ENCODE results near the gene NTHL1.

Gene NTHL1

DNA sequence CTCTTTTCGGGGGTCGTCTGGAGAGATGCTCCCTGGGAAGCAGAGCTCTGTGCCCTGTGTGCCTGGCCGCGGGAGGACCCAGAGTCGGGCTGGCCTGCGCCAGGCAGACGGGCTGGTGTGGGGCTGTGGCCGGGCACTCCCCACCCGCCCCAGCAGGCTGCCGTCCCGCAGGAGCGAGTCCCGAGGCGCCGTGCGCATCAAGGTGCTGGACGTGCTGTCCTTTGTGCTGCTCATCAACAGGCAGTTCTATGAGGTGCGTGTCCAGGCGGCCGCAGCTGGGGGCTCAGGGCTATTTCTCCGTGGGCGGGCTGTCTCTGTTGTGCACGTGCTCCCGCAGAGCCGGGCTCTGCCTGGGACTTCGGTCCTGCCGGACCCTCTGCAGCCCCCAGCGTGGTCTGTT, 15.2 kb upstream of the NTHL1 start:
- DNase-seq, result no peak

DNA sequence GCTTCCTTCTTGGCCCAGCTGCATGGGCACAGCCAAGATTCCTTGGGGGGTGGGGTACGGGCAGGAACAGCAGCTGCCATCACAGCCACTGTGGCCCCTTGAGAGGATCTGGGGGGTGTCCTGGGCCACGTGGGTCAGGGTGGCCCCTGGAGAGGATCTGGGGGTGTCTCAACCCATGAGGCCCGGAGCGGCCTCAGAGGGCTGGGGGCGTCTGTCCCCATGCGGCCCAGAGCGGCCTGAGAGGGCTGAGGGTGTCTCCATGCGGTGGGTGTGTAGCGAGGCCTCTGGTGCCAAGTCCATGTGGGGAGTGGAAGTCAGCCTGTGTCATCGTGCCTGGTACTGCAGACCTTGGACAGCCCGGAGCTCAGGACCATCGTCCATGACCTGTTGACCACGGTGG, 13.9 kb upstream of the NTHL1 start:
- no peak for DNase-seq

DNA sequence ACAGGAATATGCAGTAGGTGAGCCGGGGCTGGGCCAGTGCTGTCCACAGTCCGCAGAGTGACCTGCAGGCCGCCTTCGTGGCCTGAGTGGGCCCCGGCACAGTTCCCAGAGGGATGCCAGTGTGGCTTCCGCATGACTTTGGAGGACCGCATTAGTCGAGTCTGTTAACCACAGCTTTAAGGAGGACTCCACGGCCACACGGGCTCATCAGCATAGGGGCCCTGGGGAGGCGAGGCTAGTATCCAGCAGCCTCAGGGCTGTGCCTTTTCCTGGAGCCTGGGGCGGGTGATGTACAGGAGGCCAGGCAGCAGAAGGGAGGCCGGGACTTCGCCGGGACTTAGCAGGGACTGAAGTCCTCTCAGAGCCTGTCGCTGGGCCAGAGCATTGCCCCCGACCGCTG, 13.4 kb upstream of the NTHL1 start:
- DNase-seq, result no peak

DNA sequence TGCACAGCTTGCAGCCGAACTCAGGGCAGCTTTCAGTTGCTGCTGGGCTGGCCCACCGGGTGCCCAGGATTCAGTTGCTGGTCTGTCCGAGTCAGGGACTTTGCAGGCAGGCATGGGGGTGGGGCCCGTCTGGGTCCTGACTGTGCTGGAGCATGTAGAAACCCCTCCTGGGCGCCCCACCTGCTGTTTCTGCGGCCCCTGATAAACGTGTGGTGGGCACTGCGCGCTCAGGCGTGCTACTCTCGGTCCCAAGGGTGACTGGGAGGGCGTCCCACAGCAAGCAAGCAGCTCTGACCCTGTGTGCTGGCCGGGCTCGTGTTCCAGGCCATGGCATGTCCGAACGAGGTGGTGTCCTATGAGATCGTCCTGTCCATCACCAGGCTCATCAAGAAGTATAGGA, 12.7 kb upstream of the NTHL1 start:
- no peak for DNase-seq

- no peak for DNase-seq
Measured at GRCh38 chr16:2058872-2059271, 11.2 kb upstream of the NTHL1 start.

DNA sequence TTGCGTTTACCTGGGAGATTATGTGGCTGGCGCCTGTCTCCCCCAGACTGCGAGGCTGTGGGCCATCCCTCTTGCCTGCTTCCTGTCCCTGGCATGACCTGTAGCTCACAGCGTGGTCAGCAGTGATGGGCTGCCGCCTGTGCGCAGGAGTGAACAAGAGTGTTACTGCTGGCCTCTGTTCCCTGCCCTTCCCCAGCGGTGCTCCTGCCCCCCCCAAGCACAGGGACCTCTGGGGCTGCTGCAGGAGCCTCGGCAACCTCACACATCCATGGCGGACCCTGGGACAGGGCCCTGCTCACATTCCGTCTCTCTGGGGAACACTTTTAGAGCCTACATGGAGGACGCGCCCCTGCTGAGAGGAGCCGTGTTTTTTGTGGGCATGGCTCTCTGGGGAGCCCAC, 10.8 kb upstream of the NTHL1 start:
- DNase-seq, result no peak

DNA sequence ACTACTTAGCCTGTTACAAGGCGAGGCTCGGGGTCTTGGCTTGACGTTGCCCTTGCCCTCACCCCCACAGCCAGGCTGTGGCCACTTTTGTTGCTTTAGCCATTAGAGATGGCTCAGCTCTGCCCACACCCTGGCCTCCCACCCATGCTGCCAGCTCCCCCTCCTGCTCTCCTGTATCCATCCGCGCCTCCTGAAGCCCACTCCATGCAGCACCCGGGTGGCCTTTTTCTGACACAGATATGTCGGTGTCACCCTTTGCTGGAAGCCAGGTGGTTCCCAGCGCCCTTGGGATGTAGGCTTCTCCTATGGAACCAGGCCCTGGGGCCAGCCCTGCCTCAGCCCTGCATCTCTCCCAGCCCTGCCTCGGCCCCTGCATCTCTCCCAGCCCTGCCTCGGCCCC, 9.8 kb upstream of the NTHL1 start:
- no peak for DNase-seq

DNA sequence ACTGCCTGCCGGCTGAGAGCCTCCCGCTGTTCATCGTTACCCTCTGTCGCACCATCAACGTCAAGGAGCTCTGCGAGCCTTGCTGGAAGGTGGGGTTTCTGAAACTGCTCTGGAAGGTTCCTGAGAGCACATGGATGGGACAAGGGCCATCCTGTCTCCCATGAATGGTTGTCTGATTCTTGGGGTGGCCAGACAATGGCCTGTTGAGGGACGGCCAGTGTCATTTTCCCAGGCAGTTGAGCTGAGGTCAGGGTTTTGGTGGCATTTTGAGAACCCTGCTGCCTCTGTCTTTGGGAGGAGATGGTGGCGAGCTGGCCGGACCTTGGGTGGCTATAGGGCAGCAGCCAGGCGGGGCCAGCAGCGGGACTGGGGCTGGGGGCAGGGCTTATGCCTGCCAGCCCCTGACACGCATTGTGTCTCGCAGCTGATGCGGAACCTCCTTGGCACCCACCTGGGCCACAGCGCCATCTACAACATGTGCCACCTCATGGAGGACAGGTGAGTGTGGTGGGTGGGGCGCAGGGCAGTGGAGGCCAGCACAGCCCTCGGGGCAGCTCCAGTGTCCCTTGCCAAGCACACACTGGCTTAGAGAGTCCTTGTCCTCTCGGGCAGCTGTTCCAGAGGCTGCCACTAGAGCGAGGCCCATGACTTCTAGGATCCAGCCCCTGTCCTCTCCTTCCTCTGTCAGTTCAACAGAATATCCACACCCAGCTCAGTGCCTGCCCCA, 9.2 kb upstream of the NTHL1 start:
- DNase-seq, result no peak

DNA sequence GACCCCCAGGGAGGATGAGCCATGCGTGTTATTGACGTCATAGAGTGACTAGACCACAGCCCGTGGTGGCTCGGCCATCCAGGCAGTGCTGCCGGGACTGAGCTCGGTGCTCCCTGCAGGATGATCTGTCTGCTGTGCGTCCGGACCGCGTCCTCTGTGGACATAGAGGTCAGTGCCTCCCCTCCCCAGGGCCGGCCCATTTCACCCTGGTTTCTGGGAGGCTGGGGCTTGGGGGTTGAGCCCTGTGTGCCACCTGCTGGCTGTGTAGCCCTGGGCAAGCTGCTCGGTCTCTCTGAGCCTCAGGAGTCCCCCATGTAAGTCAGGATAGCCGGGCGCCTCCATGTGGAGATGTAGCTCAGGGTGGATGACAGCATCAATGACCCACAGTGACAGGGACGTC, 8.4 kb upstream of the NTHL1 start:
- no peak for DNase-seq

GRCh38 chr16:2054543-2055245, 7.1 kb upstream of the NTHL1 start:
- DNase-seq, result no peak

GRCh38 chr16:2053897-2054296, 6.3 kb upstream of the NTHL1 start:
- DNase-seq, result no peak

- DNase-seq, result no peak
Measured at GRCh38 chr16:2053211-2053610, 5.6 kb upstream of the NTHL1 start.

GRCh38 chr16:2048116-2048543, 496 bp upstream of the NTHL1 start:
- DNase-seq, result no peak

DNA sequence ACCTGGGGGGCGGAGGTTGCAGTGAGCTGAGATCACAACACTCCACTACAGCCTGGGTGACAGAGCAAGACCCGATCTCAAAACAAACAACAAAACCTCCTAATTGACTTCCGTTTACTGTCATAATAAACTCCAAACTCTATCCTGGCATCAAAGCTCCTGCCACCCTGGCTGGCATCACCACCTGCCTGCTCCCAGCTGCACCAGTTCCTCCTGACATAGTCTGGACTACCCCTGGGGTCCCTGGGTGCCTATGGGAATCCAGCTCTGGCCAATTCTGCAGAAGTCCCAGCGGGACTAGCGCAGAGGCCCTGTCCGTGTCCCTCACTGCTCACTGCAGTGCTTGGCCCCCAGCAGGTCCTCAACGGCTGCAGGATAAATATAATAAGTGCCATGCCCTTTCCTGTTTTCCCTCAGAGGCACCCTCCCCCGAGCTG, 723 bp downstream of the NTHL1 start:
- DNase-seq, result no peak

- DNase-seq, result no peak
Measured at GRCh38 chr16:2045965-2046892, 1.4 kb downstream of the NTHL1 start.

- no peak for DNase-seq
Measured at GRCh38 chr16:2044541-2044940, 3.1 kb downstream of the NTHL1 start.

DNA sequence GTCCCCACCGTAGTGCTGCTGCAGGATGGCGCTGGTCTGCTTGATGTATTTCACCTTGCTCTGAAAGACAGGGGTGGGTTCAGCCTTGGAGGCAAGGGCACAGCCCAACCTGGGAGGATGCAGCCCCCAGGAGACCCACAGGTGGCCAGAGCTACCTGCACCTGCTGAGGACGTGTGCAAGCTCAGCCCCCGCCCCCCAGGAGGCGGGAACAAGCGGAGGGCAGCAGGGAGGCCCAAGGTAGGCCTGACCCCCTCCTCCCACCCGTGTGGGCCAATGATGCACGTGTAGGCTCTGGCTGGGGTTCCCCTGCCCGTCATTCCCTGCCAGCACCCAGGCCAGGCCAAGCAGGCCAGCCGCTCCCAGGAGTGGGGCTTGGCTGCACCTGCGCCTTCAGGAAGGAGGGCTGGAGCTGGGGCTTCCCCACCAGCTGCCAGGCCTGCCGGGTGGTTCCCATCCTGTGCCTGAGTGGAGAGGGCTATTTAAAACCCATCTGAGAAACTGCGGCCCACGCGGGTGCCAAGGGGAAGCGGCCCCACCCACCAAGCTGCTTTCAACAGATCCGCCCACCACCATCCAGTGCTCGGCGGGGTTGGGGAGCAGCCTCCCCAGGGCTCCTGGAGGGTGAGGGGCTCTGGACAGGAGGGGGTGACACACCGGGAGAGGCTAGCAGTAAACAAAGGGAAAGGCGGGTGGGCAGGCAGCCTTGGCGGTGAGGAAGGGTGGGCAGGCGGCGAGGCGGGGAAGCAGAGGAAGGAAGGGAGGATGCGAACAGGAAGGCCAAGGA, 3.8 kb downstream of the NTHL1 start:
- DNase-seq, result no peak

DNA sequence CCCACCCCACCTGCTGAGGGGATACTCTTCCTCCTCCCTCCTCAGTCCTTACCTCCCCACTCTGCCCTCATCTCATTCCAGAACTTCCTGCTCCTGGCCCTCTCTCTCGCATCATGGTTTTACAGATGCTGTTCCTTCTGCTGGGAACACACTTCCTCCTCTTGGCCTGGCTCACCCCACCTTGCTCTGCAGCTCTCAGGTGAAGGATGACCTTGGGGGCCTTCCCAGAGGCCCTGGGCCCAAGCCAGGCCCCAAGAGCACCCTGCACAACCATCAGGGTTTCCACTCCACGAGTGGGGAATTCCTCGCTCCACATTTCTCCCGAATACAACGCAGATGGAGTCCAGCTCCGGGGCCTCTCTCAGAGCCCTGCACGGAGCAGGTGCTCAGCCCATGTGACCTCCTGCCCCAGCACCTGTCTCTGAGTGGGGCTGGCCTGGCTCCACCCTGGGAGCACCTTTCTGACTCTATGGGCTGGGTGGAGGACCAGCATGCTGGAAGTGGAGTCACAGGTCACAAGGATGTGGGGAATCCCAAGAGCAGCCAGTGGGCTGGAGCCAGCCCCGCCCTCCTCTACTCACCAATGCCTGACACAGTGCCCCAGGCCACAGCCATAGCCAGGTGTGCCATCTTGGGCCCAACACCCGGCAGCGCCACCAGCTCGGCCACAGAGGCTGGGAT, 4.5 kb downstream of the NTHL1 start:
- DNase-seq, result no peak

DNA sequence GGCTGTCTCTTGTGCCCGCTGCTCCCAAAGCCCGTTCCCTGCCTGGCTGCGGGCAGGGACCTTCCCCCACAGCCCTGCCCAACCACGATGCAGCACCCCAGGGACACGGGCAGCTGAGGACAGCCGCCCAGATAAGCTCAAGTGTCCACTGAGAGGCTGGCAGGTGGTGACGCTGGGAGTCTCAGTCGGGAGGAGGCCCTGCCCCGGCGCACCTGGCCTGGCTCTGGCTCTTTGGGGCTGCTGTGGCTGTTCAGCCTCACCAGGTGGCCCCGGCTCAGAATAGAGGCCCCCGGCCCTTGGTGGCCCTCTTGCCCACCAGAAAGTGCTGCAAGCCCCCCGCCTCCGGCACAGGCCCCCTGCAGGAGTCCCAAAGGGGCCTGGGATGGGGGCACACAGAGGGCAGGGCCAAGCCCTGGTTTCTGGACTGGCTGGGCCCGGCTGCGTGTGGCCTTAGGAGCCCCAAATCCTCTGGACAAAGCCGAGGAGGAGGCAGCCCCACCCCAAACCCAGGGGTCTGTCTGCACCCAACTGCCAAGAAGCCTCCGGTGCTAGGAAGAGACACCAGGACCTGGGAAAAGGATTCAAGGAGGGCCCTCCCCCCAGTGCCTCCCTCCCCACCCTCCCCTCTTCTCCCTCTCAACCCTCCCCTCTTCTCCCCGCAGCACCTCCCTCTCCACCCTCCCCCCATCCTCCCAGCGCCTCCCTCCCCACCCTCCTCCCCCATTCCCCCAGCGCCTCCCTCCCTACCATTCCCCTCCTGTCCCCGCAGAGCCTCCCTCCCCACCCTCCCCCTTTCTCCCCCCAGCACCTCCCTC, 5.3 kb downstream of the NTHL1 start:
- no peak for DNase-seq

DNA sequence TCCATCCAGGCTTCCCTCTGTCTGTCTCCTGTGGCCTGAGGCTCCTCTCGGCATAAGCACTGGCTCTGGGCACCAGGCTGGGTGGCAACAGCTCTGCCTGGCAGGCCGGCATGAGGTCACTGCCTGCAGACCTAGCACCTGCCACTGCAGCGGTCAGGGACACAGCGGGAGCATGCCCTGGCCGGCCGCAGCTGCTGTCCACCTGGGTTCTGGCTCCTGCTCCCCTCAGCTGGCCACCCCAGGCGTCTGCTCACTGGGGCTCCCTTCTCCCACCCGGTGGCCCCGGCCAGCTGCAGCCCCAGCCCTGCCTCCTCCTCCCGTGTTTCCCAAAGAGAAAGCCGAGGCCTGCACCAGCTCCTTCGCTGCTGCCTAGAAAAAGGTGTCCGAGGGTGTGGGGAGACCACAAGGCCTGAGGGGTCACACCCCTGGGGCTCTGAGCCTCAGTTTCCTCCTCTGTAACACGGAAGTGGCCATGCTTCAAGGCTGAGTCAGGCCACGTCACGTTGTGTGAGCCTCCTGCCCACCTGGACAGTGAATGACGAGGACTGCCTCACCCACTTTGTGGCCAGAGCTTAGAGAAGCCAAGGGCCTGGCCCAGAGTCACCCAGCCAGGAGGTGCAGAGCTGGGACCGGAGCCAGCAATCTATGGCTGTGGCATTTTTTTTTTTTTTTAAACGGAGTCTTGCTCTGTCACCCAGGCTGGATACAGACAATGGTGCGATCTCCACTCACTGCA, 6.7 kb downstream of the NTHL1 start:
- DNase-seq, result peak; percentile 80

Measured in femur (tissue), 1 donor.